Calu3 (cell line): Measurements from ENCODE around the gene ANGPTL3. TPM values are rescaled to one million over a fixed set of nuclear protein-coding genes. Genes with fewer than 3 reads are reported as not detected.

ENCODE experiments used
- BruUV-seq: library from RNA; stranded (reverse); fragments of 400-500 nt; replicated peaks from 2 replicates; lab custom pipeline; 2021; lab: Mats Ljungman, UMichigan
- CTCF ChIA-PET: fragments of 300-600 bp; sonication (Branson Sonifier 250); formaldehyde crosslinking; loops from one replicate; lab custom pipeline; 2022; ENCODE audit warnings: antibody characterized with exemption; lab: Charles Lee
- DNase-seq: peaks from one replicate; pipeline ENCODE4 v3.0.0; 2022
- H3K27ac Mint-ChIP-seq: one replicate; pipeline ENCODE4 v1.8.0; 2022; ENCODE audit warnings: mixed read lengths; ENCODE audit not compliant: unreplicated experiment
- H3K27me3 Mint-ChIP-seq: one replicate; pipeline ENCODE4 v1.8.0; 2022; ENCODE audit warnings: mixed read lengths; ENCODE audit not compliant: unreplicated experiment
- H3K36me3 Mint-ChIP-seq: one replicate; pipeline ENCODE4 v1.8.0; 2022; ENCODE audit warnings: mild to moderate bottlenecking, moderate library complexity, mixed read lengths; ENCODE audit not compliant: insufficient read depth, unreplicated experiment
- H3K4me1 Mint-ChIP-seq: one replicate; pipeline ENCODE4 v1.8.0; 2022; ENCODE audit warnings: mild to moderate bottlenecking, low read depth, mixed read lengths; ENCODE audit not compliant: unreplicated experiment
- H3K4me3 Mint-ChIP-seq: one replicate; pipeline ENCODE4 v1.8.0; 2022; ENCODE audit warnings: mild to moderate bottlenecking, low read depth, moderate library complexity, mixed read lengths; ENCODE audit not compliant: unreplicated experiment
- H3K9me3 Mint-ChIP-seq: one replicate; pipeline ENCODE4 v1.8.0; 2022; ENCODE audit warnings: low read depth, mixed read lengths; ENCODE audit not compliant: unreplicated experiment
- intact Hi-C: fragments of 100-400 bp; cut with micrococcal nuclease; formaldehyde crosslinking; loops from one replicate; pipeline ENCODE4 v1.10.0; 2022; ENCODE audit not compliant: unreplicated experiment
- total RNA-seq: library from RNA; stranded (reverse); gene quantifications from 2 replicates; pipeline ENCODE4 v1.2.3, GENCODE V29; 2022
- TF ChIP-seq, protein P1 (sequence below): fragments of 200-600 bp; IDR thresholded peaks from one replicate; pipeline ENCODE4 v1.8.0; 2022; ENCODE audit warnings: antibody characterized with exemption; ENCODE audit not compliant: unreplicated experiment

The ANGPTL3 gene
- total RNA-seq, 1 experiment from 2014 or later = not detected

DNA sequence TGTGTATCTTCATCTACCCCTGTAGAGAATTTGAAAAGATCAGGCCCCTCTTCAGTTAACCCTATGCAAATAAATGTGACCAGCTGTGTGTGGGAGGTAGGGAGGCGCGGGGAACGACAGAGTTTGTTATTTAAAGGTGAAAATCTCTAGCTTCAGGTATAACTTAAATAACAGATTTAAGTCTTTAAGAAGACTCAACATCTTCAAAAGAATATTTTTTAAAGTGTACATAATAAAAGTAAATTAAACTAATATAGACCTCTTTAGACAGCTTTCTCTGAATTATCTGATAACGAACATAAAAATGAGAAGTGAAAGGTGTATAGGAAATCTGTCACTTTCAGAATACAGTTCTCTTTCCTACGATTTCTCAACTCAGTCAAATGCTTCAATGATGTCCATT lies 16.0 kb downstream of the ANGPTL3 start:
- Mint-ChIP-seq H3K4me3 (no peak overlapping the region), H3K36me3 (no peaks in the 10 kb centered on the region), H3K4me1 (no peaks in the 10 kb centered on the region), H3K27me3 (no peaks in the 10 kb centered on the region), H3K27ac (no peak overlapping the region), H3K9me3 (no peaks in the 10 kb centered on the region)
- TF ChIP-seq, protein P1, sequence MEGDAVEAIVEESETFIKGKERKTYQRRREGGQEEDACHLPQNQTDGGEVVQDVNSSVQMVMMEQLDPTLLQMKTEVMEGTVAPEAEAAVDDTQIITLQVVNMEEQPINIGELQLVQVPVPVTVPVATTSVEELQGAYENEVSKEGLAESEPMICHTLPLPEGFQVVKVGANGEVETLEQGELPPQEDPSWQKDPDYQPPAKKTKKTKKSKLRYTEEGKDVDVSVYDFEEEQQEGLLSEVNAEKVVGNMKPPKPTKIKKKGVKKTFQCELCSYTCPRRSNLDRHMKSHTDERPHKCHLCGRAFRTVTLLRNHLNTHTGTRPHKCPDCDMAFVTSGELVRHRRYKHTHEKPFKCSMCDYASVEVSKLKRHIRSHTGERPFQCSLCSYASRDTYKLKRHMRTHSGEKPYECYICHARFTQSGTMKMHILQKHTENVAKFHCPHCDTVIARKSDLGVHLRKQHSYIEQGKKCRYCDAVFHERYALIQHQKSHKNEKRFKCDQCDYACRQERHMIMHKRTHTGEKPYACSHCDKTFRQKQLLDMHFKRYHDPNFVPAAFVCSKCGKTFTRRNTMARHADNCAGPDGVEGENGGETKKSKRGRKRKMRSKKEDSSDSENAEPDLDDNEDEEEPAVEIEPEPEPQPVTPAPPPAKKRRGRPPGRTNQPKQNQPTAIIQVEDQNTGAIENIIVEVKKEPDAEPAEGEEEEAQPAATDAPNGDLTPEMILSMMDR = no peak
- DNase-seq = no peak
- no TSS peak for BruUV-seq
- intact Hi-C loops = no loop called here
- CTCF ChIA-PET = no interaction called here

DNA sequence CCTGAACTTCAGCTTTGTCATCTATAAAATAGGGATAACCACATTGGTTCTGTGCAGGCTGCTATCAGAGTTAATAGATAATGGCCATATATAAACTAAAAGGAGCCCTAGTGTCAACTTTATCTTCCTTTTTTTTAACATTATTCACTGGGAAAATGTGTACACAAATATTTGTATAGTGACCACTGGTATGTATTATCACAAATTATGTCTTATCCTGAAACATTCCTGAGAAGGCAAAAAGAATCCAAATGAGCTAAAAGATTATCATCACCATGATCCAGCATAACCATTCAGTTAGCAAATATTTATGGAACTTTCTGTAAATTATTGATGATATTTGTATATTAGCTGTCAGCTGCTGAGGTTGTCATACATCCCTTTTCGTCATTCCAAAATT lies 16.6 kb downstream of the ANGPTL3 start:
- Mint-ChIP-seq H3K4me3 (no peak overlapping the region), H3K27ac (no peak overlapping the region), H3K36me3 (no peaks in the 10 kb centered on the region), H3K27me3 (no peaks in the 10 kb centered on the region), H3K9me3 (no peaks in the 10 kb centered on the region), H3K4me1 (no peaks in the 10 kb centered on the region)
- BruUV-seq = no TSS peak
- TF ChIP-seq, protein P1 = no peak
- CTCF ChIA-PET = no interaction called here
- DNase-seq = no peak
- intact Hi-C loops = no loop called here

DNA sequence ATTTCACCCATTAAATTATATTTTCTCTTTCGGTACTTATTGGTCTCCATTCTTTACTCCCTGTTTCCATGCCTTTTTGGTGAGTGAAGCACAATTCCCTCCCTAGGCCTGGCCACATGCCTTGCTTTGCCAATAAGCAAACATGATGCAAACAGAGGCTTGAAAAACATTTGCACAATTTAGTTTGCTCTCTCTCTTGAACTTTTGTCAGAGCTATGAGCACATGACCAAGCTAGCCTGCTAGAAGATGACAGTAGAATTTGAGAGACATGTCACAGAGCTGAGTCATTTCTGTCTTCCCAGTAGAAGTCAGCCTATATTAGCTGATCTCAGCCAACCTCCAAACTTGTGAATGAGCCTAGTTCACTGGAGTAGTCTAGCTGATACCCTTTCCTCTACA lies 24.6 kb downstream of the ANGPTL3 start:
- no TSS peak for BruUV-seq
- no peaks in the 10 kb centered on the region for H3K27me3 Mint-ChIP-seq
- H3K9me3 Mint-ChIP-seq = no peaks in the 10 kb centered on the region
- no peak overlapping the region for H3K27ac Mint-ChIP-seq
- peak; percentile 2 for DNase-seq
- H3K4me3 Mint-ChIP-seq = no peak overlapping the region
- intact Hi-C loops = no loop called here
- TF ChIP-seq, protein P1 = no peak
- CTCF ChIA-PET = interaction anchor here (0.6 kb wide), 1 partner anchor 1186 kb away, joined by 5 read pairs; no protein-coding TSS in a partner anchor
- H3K36me3 Mint-ChIP-seq = peaks cover 4% of the 10 kb centered on the region
- H3K4me1 Mint-ChIP-seq = no peaks in the 10 kb centered on the region

DNA sequence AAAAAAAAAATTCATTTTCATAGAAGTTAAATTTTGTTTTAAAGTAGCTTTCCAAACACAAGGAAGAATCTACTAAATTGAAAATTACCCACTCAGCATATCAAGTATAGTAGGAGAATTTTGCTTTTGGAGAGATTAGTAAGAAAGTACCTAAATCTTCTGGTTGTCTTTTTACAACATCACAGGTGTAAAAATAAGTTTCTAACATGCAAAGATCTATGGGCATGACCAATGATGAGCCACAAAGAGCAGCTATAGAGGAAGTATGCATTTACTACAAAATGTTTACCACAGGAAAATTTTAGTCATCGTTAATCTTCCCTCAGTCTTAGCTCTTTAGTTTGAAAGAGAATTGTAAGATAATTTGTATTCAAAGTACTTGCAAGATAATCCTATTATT lies 28.1 kb downstream of the ANGPTL3 start:
- BruUV-seq = no TSS peak
- Mint-ChIP-seq H3K4me3 (no peak overlapping the region), H3K27ac (no peak overlapping the region), H3K27me3 (no peaks in the 10 kb centered on the region), H3K4me1 (no peaks in the 10 kb centered on the region), H3K9me3 (no peaks in the 10 kb centered on the region), H3K36me3 (peaks cover 5% of the 10 kb centered on the region)
- CTCF ChIA-PET = no interaction called here
- no peak for DNase-seq
- TF ChIP-seq, protein P1 = no peak
- intact Hi-C loops = no loop called here
